Skeletal muscle tissue (tissue), 4 donors: Measurements from ENCODE around the gene MT1M. TPM values are rescaled to one million over a fixed set of nuclear protein-coding genes. Genes with fewer than 3 reads are reported as not detected.

ENCODE experiments used
- H3K27ac ChIP-seq: one replicate; pipeline ENCODE4 v1.7.0; 2013; ENCODE audit warnings: mild to moderate bottlenecking, low read depth, low read length, inconsistent platforms
- H3K27me3 ChIP-seq, 3 donors: one replicate each; pipeline ENCODE4 v1.7.0; 2013; ENCODE audit warnings: low read length in 3 of 3; ENCODE audit not compliant: control insufficient read depth in 3 of 3, insufficient read depth in 3 of 3
- H3K36me3 ChIP-seq, 3 donors: one replicate each; pipeline ENCODE4 v1.7.0; 2013; ENCODE audit warnings: low read length in 3 of 3; ENCODE audit not compliant: control insufficient read depth in 3 of 3, insufficient read depth in 3 of 3
- H3K4me1 ChIP-seq, 3 donors: one replicate each; pipeline ENCODE4 v1.7.0; 2013; ENCODE audit warnings: low read length in 3 of 3, mild to moderate bottlenecking in 3 of 3; ENCODE audit not compliant: control insufficient read depth in 3 of 3, insufficient read depth in 3 of 3
- H3K4me3 ChIP-seq, 3 donors: one replicate each; pipeline ENCODE4 v1.7.0; 2013; ENCODE audit warnings: low read length in 3 of 3
- H3K9ac ChIP-seq, 3 donors: one replicate each; pipeline ENCODE4 v1.7.0; 2013; ENCODE audit warnings: low read length in 3 of 3, mild to moderate bottlenecking in 3 of 3, moderate library complexity in 2 of 3, low read depth in 1 of 3
- H3K9me3 ChIP-seq, 3 donors: one replicate each; pipeline ENCODE4 v1.7.0; 2013; ENCODE audit warnings: low read length in 3 of 3; ENCODE audit not compliant: control insufficient read depth in 3 of 3
- total RNA-seq: library from RNA; depleted of rRNA; stranded (reverse); fragments of >200 nt; gene quantifications from one replicate; pipeline ENCODE4 v1.2.3, GENCODE V29; 2014
- donor health status: Osteomylitis.

MT1M gene
- total RNA-seq, 1 donor from 2014 or later, result 2.1 TPM

DNA sequence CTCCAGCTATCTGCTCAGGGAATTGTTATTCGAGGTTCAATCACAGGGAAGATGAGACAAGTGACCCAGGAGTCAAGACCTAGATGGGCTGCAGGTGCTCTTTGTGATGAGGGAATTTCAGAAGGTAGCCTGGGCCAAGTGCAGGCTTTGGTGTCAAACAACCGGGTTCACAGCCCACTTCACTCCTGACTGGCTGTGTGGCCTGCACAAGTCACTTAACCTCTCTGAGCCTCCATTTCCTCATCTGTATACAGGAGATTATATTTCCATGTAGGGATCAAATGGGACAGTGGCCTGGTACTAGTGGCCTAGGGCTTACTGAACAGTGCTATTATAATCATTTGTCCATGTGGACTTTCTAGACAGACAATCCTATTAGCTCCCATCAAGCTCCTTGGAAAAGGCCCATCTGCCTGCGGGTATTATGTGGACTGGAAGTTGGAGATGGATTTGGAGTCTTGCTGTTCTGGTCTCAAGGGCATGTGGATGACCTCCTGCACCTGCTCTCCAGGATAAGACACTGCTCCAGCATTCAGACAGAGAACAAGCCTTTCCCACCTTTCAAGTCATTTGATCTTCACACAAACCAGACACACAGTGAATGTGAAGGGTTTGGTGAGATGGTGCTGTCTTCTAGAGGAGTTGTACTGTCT is 46.7 kb downstream of the MT1M start:
- peaks cover 34 to 56% (median 52%) of the 10 kb centered on the region in 3 donors for H3K4me1 ChIP-seq
- no peak overlapping the region for H3K9ac ChIP-seq
- no peak overlapping the region for H3K4me3 ChIP-seq
- peak overlapping the region; percentile 40 for H3K27ac ChIP-seq
- peaks cover 7 to 9% (median 8%) of the 10 kb centered on the region in 3 donors for H3K27me3 ChIP-seq
- H3K9me3 ChIP-seq, result no peaks in the 10 kb centered on the region
- peaks cover 0 to 9% (median 0%) of the 10 kb centered on the region in 3 donors for H3K36me3 ChIP-seq

DNA sequence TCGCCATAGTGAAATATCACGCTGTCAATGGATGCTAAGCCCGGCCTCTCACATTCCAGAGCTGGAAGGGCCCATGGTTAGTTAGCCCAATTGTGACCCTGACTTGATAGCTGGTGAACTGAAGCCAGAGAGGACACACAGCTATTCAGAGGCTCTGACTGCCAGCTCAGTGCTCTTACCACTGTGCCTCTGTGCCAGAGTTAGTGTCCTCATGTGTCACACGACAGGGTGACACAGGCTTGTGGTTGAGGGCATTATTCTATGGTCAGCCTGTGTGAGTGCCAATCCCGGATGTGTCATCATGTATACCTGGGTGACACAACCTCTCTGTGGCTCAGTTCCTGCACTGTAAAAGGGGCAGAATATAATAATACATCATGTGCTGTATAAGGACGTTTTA is 47.4 kb downstream of the MT1M start:
- Histone ChIP-seq H3K4me3 (no peak overlapping the region), H3K27ac (peak overlapping the region; percentile 40), H3K36me3 (peaks cover 0 to 9% (median 0%) of the 10 kb centered on the region in 3 donors), H3K9me3 (no peaks in the 10 kb centered on the region), H3K27me3 (peaks cover 7 to 9% (median 8%) of the 10 kb centered on the region in 3 donors), H3K9ac (peak overlapping the region in 1 of 3 donors; percentile 34), H3K4me1 (peaks cover 40 to 61% (median 58%) of the 10 kb centered on the region in 3 donors)

DNA sequence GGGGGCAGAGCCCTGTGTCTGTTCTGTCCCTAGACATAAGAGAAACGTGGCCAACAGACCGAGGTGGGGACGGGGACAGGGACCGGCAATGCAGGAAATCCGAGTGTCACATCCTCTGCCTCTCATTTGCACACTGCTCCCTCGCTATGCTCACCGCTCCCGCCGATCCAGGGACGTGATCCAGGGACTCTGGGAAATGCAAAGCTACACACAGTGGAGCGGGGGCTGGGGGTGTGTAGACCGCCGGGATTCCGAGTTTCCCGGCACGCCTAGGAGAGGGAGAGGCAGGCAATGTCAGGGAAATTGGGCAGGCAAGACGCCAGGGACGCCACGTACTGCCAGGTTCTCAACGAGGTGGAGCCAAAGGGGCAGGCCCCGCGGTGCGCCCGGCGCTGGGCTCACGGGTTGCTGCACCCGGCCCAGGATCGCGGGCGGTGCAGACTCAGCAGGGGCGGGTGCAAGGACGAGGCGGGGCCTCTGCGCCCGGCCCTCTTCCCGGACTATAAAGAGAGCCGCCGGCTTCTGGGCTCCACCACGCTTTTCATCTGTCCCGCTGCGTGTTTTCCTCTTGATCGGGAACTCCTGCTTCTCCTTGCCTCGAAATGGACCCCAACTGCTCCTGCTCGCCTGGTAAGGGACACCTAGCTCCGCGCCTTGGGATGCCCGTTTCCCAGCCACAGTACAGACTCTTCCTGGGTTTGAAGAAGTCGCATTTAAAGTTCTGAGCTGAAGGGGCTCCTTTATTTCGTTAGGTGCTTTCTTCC is 49.7 kb downstream of the MT1M start, which contains the start of gene MT1X:
Gene MT1X, plus strand, starts transcription at position 532 of the 764 bp plus-strand sequence. Its CDS starts 71 bp downstream, at position 603.
- Histone ChIP-seq H3K9me3 (no peaks in the 10 kb centered on the region), H3K27ac (peak within 1 kb of the TSS; percentile 87), H3K9ac (peak within 1 kb of the TSS; percentile 95 to 99 (median 95)), H3K4me3 (peak within 1 kb of the TSS; percentile 90 to 97 (median 95)), H3K27me3 (peaks cover 0 to 3% (median 2%) of the 10 kb centered on the region in 3 donors), H3K36me3 (peaks cover 0 to 9% (median 0%) of the 10 kb centered on the region in 3 donors), H3K4me1 (peaks cover 51 to 77% (median 70%) of the 10 kb centered on the region in 3 donors)

DNA sequence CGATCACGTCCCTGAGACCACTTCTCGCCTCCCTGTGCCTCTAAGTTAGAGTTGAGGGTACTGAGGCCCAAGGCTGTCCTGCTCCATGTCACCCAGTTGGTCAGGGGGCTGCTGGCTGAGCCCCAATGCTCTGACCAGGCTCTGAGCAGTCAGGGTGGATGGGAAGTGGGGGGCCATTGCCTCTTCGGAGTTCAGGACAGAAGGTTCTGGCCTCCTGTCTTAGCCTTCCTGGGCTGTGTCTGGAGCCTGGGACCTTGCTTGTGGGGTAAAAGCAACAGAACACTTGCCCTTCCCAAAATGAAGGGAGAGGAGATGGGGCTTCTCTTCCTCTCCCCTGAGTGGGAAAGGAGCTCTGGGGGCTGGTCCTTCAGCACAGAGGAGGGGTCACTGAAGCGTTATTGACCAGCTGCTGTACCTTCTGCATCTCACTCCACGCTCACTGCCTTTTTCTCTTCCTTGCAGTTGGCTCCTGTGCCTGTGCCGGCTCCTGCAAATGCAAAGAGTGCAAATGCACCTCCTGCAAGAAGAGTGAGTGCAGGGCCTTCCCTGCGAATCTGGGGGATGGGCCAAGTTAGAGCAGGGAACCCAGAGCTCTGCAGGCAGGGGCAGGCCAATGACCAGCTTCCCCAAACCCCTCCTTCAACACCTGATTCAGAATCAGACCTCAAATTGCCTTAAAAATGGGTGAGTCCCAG is 50.4 kb downstream of the MT1M start:
- Histone ChIP-seq H3K9ac (peak overlapping the region; percentile 95 to 99 (median 95)), H3K36me3 (peaks cover 0 to 9% (median 0%) of the 10 kb centered on the region in 3 donors), H3K4me1 (peaks cover 51 to 77% (median 70%) of the 10 kb centered on the region in 3 donors), H3K9me3 (no peaks in the 10 kb centered on the region), H3K27me3 (no peaks in the 10 kb centered on the region), H3K4me3 (peak overlapping the region; percentile 90 to 97 (median 95)), H3K27ac (peak overlapping the region; percentile 87)

Other genes with a start within 250 kb of the MT1M start
- 130 TPM for gene AMFR, start 207.1 kb upstream of the MT1M start, total RNA-seq
- 54.8 TPM for gene NUDT21, start 181.3 kb upstream of the MT1M start, total RNA-seq
- 21.4 TPM for gene OGFOD1, start 181.1 kb upstream of the MT1M start, total RNA-seq
- gene BBS2, start 112.6 kb upstream of the MT1M start, total RNA-seq, result 86.1 TPM
- not detected for gene MT4, start 67.6 kb upstream of the MT1M start, total RNA-seq
- gene MT3, start 43.1 kb upstream of the MT1M start, total RNA-seq, result 1.0 TPM
- gene MT2A, start 24.1 kb upstream of the MT1M start, total RNA-seq, result 2.1 TPM
- gene MT1E, start 6.9 kb upstream of the MT1M start, total RNA-seq, result 18.8 TPM
- gene MT1A, start 6.0 kb downstream of the MT1M start, total RNA-seq, result not detected
- gene MT1B, start 19.2 kb downstream of the MT1M start, total RNA-seq, result not detected
- not detected for gene MT1F, start 25.3 kb downstream of the MT1M start, total RNA-seq
- gene MT1G, start 35.4 kb downstream of the MT1M start, total RNA-seq, result not detected
- not detected for gene MT1H, start 37.2 kb downstream of the MT1M start, total RNA-seq
- 11.5 TPM for gene MT1X, start 49.8 kb downstream of the MT1M start, total RNA-seq
- gene NUP93, start 97.5 kb downstream of the MT1M start, total RNA-seq, result 54.8 TPM
- gene SLC12A3, start 232.5 kb downstream of the MT1M start, total RNA-seq, result not detected